OCI-LY7 (cell line): ENCODE measurements around the gene GNL1.

Experiments
- EZH2phosphoT487 ChIP-seq: fragments of 200-600 bp; sonication (generic); IDR thresholded peaks from 2 replicates; pipeline ENCODE4 v1.6.1; 2018; ENCODE audit warnings: low read depth, borderline replicate concordance, mild to moderate bottlenecking, mixed run types, antibody characterized with exemption, low read length, moderate library complexity, mixed read lengths
- TF ChIP-seq, protein P1 (sequence below): fragments of 200-600 bp; sonication (generic); conservative IDR thresholded peaks from 2 replicates; pipeline ENCODE4 v1.5.1; 2014; ENCODE audit warnings: mild to moderate bottlenecking, antibody characterized with exemption, low read length, moderate library complexity, mixed read lengths

GRCh38 chr6:30497714-30498113 lies 58.6 kb downstream of the GNL1 start:
- TF ChIP-seq, protein P1, sequence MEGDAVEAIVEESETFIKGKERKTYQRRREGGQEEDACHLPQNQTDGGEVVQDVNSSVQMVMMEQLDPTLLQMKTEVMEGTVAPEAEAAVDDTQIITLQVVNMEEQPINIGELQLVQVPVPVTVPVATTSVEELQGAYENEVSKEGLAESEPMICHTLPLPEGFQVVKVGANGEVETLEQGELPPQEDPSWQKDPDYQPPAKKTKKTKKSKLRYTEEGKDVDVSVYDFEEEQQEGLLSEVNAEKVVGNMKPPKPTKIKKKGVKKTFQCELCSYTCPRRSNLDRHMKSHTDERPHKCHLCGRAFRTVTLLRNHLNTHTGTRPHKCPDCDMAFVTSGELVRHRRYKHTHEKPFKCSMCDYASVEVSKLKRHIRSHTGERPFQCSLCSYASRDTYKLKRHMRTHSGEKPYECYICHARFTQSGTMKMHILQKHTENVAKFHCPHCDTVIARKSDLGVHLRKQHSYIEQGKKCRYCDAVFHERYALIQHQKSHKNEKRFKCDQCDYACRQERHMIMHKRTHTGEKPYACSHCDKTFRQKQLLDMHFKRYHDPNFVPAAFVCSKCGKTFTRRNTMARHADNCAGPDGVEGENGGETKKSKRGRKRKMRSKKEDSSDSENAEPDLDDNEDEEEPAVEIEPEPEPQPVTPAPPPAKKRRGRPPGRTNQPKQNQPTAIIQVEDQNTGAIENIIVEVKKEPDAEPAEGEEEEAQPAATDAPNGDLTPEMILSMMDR = no peak
- TF ChIP-seq EZH2phosphoT487 = no peak
